AG04449 (cell line): ENCODE results near the gene SYTL3.
"Not testable (repeated sequence)": the region's sequence is repeated elsewhere in the genome, so short reads cannot be mapped to it uniquely, and the experiment has no call there.

Experiments
- CTCF ChIA-PET: fragments of 350-600 bp; formaldehyde crosslinking; extraction: SDS; loops from one replicate; lab custom pipeline; 2021; ENCODE audit warnings: antibody characterized with exemption; lab: Yijun Ruan, JAX
- POLR2A ChIA-PET: fragments of 400-600, 350-600 bp; formaldehyde crosslinking; extraction: SDS; loops from one replicate; lab custom pipeline; 2020; ENCODE audit warnings: antibody characterized with exemption, inconsistent platforms; lab: Yijun Ruan, JAX
- DNase-seq: peaks from one replicate; pipeline ENCODE4 v3.0.0-alpha.2; 2010; ENCODE audit warnings: low read depth, low spot score
- H3K4me3 ChIP-seq: 2 replicates; pipeline ENCODE4 v1.5.1; 2011; ENCODE audit warnings: low read depth, mild to moderate bottlenecking, control low read depth, low read length
- TF ChIP-seq, protein P1 (sequence below): IDR thresholded peaks from one replicate; pipeline ENCODE4 v1.5.1; 2011; ENCODE audit warnings: mild to moderate bottlenecking, moderate library complexity, low read length, control low read depth, inconsistent platforms; ENCODE audit not compliant: insufficient read depth; ENCODE audit errors: missing control alignments

The SYTL3 gene

GRCh38 chr6:158697811-158698210 lies 48.0 kb downstream of the SYTL3 start:
- no peak for DNase-seq
- ChIA-PET CTCF (interaction anchor here (0.8 to 2.3 kb wide), 12 partner anchors 9 to 484 kb away, joined by 3 to 20 read pairs (median 4); no protein-coding TSS in a partner anchor), POLR2A (no interaction called here)
- H3K4me3 ChIP-seq = no peak overlapping the region
- TF ChIP-seq, protein P1, sequence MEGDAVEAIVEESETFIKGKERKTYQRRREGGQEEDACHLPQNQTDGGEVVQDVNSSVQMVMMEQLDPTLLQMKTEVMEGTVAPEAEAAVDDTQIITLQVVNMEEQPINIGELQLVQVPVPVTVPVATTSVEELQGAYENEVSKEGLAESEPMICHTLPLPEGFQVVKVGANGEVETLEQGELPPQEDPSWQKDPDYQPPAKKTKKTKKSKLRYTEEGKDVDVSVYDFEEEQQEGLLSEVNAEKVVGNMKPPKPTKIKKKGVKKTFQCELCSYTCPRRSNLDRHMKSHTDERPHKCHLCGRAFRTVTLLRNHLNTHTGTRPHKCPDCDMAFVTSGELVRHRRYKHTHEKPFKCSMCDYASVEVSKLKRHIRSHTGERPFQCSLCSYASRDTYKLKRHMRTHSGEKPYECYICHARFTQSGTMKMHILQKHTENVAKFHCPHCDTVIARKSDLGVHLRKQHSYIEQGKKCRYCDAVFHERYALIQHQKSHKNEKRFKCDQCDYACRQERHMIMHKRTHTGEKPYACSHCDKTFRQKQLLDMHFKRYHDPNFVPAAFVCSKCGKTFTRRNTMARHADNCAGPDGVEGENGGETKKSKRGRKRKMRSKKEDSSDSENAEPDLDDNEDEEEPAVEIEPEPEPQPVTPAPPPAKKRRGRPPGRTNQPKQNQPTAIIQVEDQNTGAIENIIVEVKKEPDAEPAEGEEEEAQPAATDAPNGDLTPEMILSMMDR = no peak

DNA sequence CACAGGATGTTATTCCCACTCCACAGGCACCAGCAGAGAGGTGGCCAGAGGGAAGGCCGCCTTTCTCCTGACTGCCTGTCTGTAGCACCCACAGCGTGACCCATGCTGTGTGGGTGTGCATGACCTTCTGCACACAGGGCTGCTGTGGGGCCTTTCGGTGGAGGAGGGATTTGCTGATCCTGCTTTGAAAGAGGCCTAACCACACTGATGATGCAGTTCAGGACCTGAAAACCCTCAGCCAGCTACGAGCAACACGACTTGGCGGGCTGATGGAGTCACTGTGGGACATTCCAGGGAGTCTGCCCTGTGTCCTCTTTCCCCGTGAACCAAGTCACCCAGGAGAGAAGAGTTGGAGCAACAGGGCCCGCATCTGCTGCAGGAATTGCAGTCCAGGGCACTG lies 49.1 kb downstream of the SYTL3 start:
- TF ChIP-seq, protein P1 = no peak
- H3K4me3 ChIP-seq = no peak overlapping the region
- CTCF ChIA-PET = interaction anchor here (2.2 kb wide), 1 partner anchor 485 kb away, joined by 7 read pairs; no protein-coding TSS in a partner anchor
- DNase-seq = no peak
- POLR2A ChIA-PET = no interaction called here

DNA sequence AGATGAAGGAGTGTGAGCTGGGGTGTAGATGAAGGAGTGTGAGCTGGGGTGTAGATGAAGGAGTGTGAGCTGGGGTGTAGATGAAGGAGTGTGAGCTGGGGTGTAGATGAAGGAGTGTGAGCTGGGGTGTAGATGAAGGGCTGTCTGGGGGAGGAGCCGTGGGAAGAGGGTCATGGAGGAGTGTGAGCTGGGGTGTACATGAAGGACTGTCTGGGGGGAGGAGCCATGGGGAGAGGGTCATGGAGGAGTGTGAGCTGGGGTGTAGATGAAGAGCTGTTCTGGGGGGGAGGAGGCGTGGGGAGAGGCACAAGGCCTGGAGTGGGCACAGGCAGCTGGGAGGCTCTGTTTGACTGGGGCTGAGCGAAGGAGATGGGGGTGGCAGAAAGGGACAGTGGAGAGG lies 51.4 kb downstream of the SYTL3 start:
- POLR2A ChIA-PET, DNase-seq, H3K4me3 ChIP-seq: not testable (repeated sequence)
- CTCF ChIA-PET = interaction anchor here (0.6 to 5.4 kb wide), 7 partner anchors 10 to 434 kb away, joined by 3 to 80 read pairs (median 3); no protein-coding TSS in a partner anchor

DNA sequence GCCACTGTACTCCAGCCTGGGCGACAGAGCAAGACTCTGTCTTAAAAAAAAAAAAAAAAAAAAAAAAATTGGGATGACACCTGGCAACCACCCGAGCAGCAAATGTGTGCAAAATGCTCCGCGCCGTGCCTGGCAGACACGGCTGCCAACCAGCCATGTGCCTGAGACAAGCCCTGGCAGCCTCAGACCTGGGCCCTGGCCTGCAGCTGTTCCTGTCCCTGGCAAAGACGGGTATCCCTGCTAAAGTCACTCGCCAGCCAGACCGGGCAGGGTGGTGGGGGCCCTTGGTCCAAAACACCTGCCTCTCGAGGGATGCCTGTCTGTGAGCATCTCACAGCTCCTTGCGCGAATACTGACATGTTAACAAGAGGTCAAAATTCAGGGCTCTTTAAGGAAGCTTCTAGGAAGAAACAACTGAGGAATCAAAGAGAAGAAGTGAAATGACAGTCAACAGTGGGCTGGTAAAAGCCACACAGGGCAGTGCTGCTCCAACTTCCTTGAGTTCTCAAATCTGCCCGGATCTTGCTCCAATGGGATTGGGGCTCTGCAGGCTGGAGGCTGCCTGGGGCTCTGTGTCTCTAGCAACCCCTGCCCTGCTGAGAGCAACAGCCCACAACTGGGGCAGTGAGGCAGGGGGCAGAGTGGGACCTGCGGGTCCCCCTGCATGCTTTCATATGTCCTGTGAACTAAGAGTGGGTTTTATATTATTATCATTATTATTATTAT lies 53.4 kb downstream of the SYTL3 start:
- no peak overlapping the region for H3K4me3 ChIP-seq
- CTCF ChIA-PET = interaction anchor here (0.7 to 5.4 kb wide), 28 partner anchors 12 to 489 kb away, joined by 3 to 80 read pairs (median 4); no protein-coding TSS in a partner anchor
- DNase-seq = no peak
- POLR2A ChIA-PET = interaction anchor here (0.5 kb wide), 1 partner anchor 257 kb away, joined by 3 read pairs; no protein-coding TSS in a partner anchor
- TF ChIP-seq, protein P1 = no peak

GRCh38 chr6:158703837-158704822 lies 54.3 kb downstream of the SYTL3 start:
- TF ChIP-seq, protein P1 = peak; percentile 99
- CTCF ChIA-PET = interaction anchor here (0.6 to 5.4 kb wide), 36 partner anchors 11 to 490 kb away, joined by 3 to 80 read pairs (median 4); no protein-coding TSS in a partner anchor

GRCh38 chr6:158705386-158706126 lies 55.7 kb downstream of the SYTL3 start:
- TF ChIP-seq, protein P1 = no peak
- no peak for DNase-seq
- H3K4me3 ChIP-seq = no peak overlapping the region
- CTCF ChIA-PET = interaction anchor here (0.9 to 6.6 kb wide), 17 partner anchors 8 to 491 kb away, joined by 3 to 92 read pairs (median 4); no protein-coding TSS in a partner anchor
- POLR2A ChIA-PET = no interaction called here

More at GRCh38 chr6:158703837-158704822, 54.3 kb downstream of the SYTL3 start:
- POLR2A ChIA-PET = interaction anchor here (0.5 kb wide), 1 partner anchor 256 kb away, joined by 3 read pairs; no protein-coding TSS in a partner anchor
- no peak for DNase-seq
- peak overlapping the region; percentile 63 for H3K4me3 ChIP-seq
